Aorta (tissue), 5 donors: Measurements from ENCODE around the gene ZC3H11A. TPM values are rescaled to one million over a fixed set of nuclear protein-coding genes. Genes with fewer than 3 reads are reported as not detected.
"Not testable (repeated sequence)": the region's sequence is repeated elsewhere in the genome, so short reads cannot be mapped to it uniquely, and the experiment has no call there.

Experiments used
- ATAC-seq: fragments of 200-7000 bp; cut with Tn5 transposase; one replicate; pipeline ENCODE4 v1.9.1; 2022; ENCODE audit warnings: moderate library complexity; ENCODE audit not compliant: low FRiP score
- DNase-seq, 2 donors: peaks; one replicate each; pipeline ENCODE4 v3.0.0-alpha.2; 2020
- H3K27ac ChIP-seq, 2 donors: one replicate each; pipeline ENCODE4 v1.5.1; 2013; ENCODE audit warnings: low read length in 2 of 2, mild to moderate bottlenecking in 2 of 2, moderate library complexity in 2 of 2, control low read depth in 1 of 2, inconsistent platforms in 1 of 2, low read depth in 1 of 2
- H3K27me3 ChIP-seq, 2 donors: one replicate each; pipeline ENCODE4 v1.6.1; 2013; ENCODE audit warnings: control low read depth in 1 of 2, low read length in 1 of 2, mild to moderate bottlenecking in 1 of 2, moderate library complexity in 1 of 2; ENCODE audit not compliant: insufficient read depth in 2 of 2, control insufficient read depth in 1 of 2
- H3K36me3 ChIP-seq, 2 donors: one replicate each; pipeline ENCODE4 v1.6.1; 2013; ENCODE audit warnings: control low read depth in 1 of 2, low read length in 1 of 2, mild to moderate bottlenecking in 1 of 2; ENCODE audit not compliant: insufficient read depth in 2 of 2, control insufficient read depth in 1 of 2
- H3K4me1 ChIP-seq, 2 donors: one replicate each; pipeline ENCODE4 v1.6.1; 2013; ENCODE audit warnings: low read length in 2 of 2, control low read depth in 1 of 2, mild to moderate bottlenecking in 1 of 2, moderate library complexity in 1 of 2; ENCODE audit not compliant: insufficient read depth in 2 of 2, control insufficient read depth in 1 of 2
- H3K4me3 ChIP-seq, 2 donors: one replicate each; pipeline ENCODE4 v1.5.1; 2013; ENCODE audit warnings: low read length in 2 of 2, control low read depth in 1 of 2, mild to moderate bottlenecking in 1 of 2
- H3K9me3 ChIP-seq: one replicate; pipeline ENCODE4 v1.6.1; 2013; ENCODE audit warnings: mild to moderate bottlenecking, low read length; ENCODE audit not compliant: control insufficient read depth
- WGBS, 2 donors: extraction: QIAGEN DNeasy Blood & Tissue Kit; methylation state at CpG; one replicate each; pipeline ENCODE4 v1.1.7; 2013; 5-methylcytosine and 5-hydroxymethylcytosine counted together
- intact Hi-C, 2 donors: fragments of 100-400 bp; cut with DNase I; formaldehyde crosslinking; loops; one replicate each; pipeline versions ENCODE4 v1.14.2 to v1.15.0; 2022
- polyA plus RNA-seq, 2 donors: library from polyadenylated mRNA; stranded (reverse); fragments of 200-250 nt; gene quantifications; one replicate each; pipeline ENCODE4 v1.2.3, GENCODE V29; 2013
- total RNA-seq, 2 donors: library from RNA; stranded (reverse); fragmentation: NEBNext Ultra II Directional; extraction: Animal tissue kit (Norgen Biotek cat#: 25700); gene quantifications; one replicate each; pipeline ENCODE4 v1.2.1, GENCODE V29; 2021
- donor health status: healthy with polysubstance abuse.
- donor health status: Bipolar disorder and iron deficiency.
- donor health status: DM: no; HTN: no; CAD: no.
- donor health status: DM: no; HTN: no; CAD: no.
- donor health status: DM: yes; HTN: yes; CAD: no.

The ZC3H11A gene
- total and polyA plus RNA-seq, 4 donors: 31.2 to 86.4 (median 69.1) TPM

DNA sequence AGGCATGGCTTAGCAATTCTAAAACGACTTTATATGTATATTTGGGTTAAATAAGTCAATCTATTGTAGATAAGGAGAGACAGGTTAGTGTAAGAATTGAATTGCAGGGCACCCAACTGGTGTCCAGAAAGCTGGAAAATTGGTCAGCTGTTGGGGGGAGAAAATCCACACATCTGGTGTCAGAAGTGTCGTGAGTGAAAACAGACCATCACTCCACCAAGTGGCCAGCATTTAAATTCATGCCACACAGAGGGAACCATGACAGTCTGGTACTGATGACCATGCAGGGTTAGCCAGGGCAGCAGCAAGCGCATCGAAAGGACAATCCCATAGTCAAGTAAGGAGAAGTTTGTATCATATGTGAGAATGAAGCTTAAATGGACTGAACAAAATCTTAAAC, 18.8 kb upstream of the ZC3H11A start:
- H3K27ac ChIP-seq: no peak overlapping the region
- no peaks in the 10 kb centered on the region for H3K36me3 ChIP-seq
- DNase-seq (no peak), ATAC-seq (no peak)
- no peaks in the 10 kb centered on the region for H3K9me3 ChIP-seq
- WGBS, 2 donors: 54 to 56% methylated on average over 4 of the region's 4 CpGs
- intact Hi-C loops: no loop called here
- no peaks in the 10 kb centered on the region for H3K27me3 ChIP-seq
- no peaks in the 10 kb centered on the region for H3K4me1 ChIP-seq
- H3K4me3 ChIP-seq: no peak overlapping the region

DNA sequence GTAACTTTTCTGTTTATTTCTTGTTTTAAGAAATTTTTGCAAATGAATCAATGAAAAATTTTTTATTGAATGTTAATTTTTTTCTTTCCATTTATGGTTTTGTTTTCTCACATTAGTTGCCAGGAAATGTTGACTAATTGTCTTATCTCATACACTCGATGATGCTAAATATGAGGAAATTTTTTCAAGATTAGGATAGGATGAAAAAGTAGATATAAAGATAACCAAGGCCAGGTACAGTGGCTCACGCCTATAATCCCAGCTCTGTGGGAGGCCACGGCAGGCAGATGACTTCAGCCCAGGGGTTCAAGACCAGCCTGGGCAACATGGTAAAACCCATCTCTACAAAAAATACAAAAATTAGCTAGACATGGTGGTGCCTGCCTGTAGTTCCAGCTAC, 17.8 kb upstream of the ZC3H11A start:
- H3K4me3 ChIP-seq: no peak overlapping the region
- ATAC-seq (no peak), DNase-seq (no peak)
- H3K36me3 ChIP-seq: no peaks in the 10 kb centered on the region
- intact Hi-C loops: no loop called here
- H3K4me1 ChIP-seq: no peaks in the 10 kb centered on the region
- H3K27ac ChIP-seq: no peak overlapping the region
- no peaks in the 10 kb centered on the region for H3K9me3 ChIP-seq
- 58 to 73% methylated on average over 3 of the region's 3 CpGs for WGBS, 2 donors
- H3K27me3 ChIP-seq: no peaks in the 10 kb centered on the region

DNA sequence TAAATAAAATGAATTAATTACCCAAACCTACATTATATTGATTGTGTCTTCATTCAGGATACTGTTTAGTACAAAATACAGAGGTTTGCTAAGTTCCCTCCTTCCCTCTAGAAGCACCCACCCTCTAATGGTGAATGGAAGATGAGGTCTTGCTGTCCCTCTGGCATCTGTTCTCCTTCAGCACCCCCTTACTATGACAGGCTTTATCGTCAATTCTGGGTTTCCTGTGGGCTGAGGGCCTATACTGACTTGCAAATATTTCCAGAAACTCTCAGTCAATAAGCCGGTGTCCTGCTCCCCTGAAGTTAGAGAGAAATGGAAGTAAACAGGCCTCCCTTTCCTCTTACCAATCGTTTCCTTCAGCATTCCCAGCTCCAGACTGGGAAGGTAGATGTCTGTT, 17.3 kb upstream of the ZC3H11A start:
- ATAC-seq (no peak), DNase-seq (no peak)
- H3K9me3 ChIP-seq: no peaks in the 10 kb centered on the region
- H3K4me1 ChIP-seq: no peaks in the 10 kb centered on the region
- H3K4me3 ChIP-seq: no peak overlapping the region
- intact Hi-C loops: no loop called here
- H3K27ac ChIP-seq: no peak overlapping the region
- H3K36me3 ChIP-seq: no peaks in the 10 kb centered on the region
- H3K27me3 ChIP-seq: no peaks in the 10 kb centered on the region
- WGBS, 2 donors: 88 to 90% methylated on average over 3 of the region's 3 CpGs

DNA sequence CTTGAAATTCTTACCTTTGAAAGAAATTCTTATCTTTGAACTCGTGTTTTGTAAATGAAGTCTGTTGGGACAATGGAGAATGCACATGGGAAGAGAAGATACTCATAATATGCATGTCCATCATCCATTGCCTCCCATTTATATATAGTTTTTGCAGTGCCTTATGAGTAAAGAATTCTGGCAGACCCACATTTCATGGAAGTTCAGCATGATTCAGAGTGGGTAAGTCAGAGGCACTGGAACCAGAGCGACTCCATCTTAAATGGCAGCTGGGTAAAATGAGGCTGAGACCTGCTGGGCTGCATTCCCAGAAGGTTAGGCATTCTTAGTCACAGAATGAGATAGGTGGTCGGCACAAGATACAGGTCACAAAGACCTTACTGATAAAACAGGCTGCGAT, 16.6 kb upstream of the ZC3H11A start:
- 90 to 92% methylated on average over 4 of the region's 4 CpGs for WGBS, 2 donors

DNA sequence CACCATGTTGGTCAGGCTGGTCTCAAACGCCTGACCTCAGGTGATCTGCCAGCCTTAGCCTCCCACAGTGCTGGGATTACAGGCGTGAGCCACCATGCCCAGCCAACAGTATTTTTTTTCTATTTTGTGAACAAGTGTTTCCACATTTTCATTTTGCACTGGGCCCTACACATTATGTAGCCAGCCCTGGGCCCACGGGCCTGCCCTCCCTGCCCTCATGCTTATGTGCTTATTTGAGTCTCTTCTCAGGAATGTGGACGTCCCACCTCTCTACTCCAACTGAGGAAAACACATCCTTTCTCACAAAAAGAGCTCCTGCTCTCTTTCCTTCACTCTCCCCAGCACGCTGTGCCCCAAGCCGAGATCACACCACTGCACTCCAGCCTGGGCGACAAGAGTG, 13.5 kb upstream of the ZC3H11A start:
- DNase-seq: no peak
- 87 to 93% methylated on average over 7 of the region's 7 CpGs for WGBS, 2 donors
- no peaks in the 10 kb centered on the region for H3K27me3 ChIP-seq
- H3K4me1 ChIP-seq: no peaks in the 10 kb centered on the region
- intact Hi-C loops: no loop called here
- ATAC-seq: no peak
- H3K4me3 ChIP-seq: no peak overlapping the region
- H3K27ac ChIP-seq: no peak overlapping the region
- no peaks in the 10 kb centered on the region for H3K36me3 ChIP-seq
- no peaks in the 10 kb centered on the region for H3K9me3 ChIP-seq

More for the DNA sequence above, 16.6 kb upstream of the ZC3H11A start:
- Histone ChIP-seq H3K36me3 (no peaks in the 10 kb centered on the region), H3K4me3 (no peak overlapping the region), H3K27ac (no peak overlapping the region), H3K9me3 (no peaks in the 10 kb centered on the region), H3K4me1 (no peaks in the 10 kb centered on the region), H3K27me3 (no peaks in the 10 kb centered on the region)
- DNase-seq (no peak), ATAC-seq (no peak)
- intact Hi-C loops: no loop called here

DNA sequence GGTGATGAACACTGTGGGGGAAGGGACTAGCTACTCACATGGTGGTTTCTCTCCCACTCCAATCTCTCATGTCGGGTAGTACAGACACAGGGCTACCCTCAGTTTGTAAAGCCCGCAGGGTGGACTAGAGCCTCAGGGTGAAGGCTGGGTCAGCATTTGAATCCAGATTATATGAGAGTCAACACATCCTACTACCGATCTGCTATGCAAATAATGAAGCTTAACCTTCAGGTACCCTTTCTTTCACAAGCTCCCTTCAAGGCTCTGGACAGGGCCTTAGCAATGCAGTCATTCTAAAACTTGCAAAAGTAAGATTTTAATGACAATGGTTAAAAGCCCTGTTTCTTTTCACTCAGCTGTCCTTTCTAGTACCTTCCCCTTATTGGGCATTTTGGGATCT, 5.5 kb upstream of the ZC3H11A start:
- 83 to 87% methylated on average over 3 of the region's 3 CpGs for WGBS, 2 donors
- ATAC-seq: no peak
- intact Hi-C loops: no loop called here

DNA sequence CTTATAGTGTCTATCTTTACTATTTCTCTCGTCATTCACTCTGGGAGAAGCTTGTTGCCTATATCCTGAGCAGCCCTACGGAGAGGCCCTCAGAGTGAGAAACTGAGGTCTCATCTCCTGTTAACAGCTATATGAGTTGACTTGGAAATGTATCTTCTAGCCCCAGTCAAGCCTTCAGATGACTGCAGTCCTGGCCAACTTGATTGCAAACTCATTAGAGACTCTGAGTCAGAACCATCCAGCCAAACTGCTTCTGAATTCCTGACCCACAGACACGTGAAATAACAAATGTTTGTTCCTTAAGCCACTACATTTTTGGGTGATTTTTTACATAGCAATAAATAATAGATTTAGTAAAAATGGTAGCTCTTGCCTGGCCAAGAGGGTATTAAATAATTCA, 3.9 kb upstream of the ZC3H11A start:
- no peak for ATAC-seq
- intact Hi-C loops: no loop called here
- Histone ChIP-seq H3K9me3 (no peaks in the 10 kb centered on the region), H3K36me3 (no peaks in the 10 kb centered on the region), H3K27ac (no peak overlapping the region), H3K27me3 (no peaks in the 10 kb centered on the region), H3K4me3 (no peak overlapping the region), H3K4me1 (no peaks in the 10 kb centered on the region)
- DNase-seq: no peak
- 84 to 92% methylated on average over 3 of the region's 3 CpGs for WGBS, 2 donors

More for the DNA sequence above, 5.5 kb upstream of the ZC3H11A start:
- Histone ChIP-seq H3K4me1 (no peaks in the 10 kb centered on the region), H3K27ac (no peak overlapping the region), H3K27me3 (no peaks in the 10 kb centered on the region), H3K36me3 (no peaks in the 10 kb centered on the region), H3K9me3 (no peaks in the 10 kb centered on the region), H3K4me3 (no peak overlapping the region)
- no peak for DNase-seq

DNA sequence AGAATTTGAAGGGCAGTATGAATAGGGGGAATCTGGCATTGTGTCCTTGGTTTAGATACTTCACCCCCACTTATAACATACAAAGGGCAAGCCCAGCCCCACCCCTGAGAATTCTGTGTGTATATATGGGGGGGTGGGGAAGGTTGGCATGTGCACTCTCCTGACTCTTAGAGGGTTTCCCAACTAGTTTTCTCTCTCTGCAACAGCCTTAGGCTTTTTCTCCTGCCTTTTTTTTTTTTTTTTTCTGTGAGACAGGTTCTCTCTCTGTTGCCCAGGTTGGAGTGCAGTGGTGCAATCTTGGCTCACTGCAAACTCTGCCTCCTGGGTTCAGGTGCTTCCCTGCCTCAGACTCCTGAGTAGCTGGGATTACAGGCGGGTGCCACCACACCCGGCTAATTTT, 2.9 kb upstream of the ZC3H11A start:
- H3K36me3 ChIP-seq: no peaks in the 10 kb centered on the region
- H3K9me3 ChIP-seq: no peaks in the 10 kb centered on the region
- DNase-seq: no peak
- H3K4me1 ChIP-seq: no peaks in the 10 kb centered on the region
- H3K27ac ChIP-seq: no peak overlapping the region
- H3K4me3 ChIP-seq: no peak overlapping the region
- WGBS, 2 donors: 91 to 96% methylated on average over 2 of the region's 2 CpGs
- ATAC-seq: no peak
- no peaks in the 10 kb centered on the region for H3K27me3 ChIP-seq
- intact Hi-C loops: no loop called here

DNA sequence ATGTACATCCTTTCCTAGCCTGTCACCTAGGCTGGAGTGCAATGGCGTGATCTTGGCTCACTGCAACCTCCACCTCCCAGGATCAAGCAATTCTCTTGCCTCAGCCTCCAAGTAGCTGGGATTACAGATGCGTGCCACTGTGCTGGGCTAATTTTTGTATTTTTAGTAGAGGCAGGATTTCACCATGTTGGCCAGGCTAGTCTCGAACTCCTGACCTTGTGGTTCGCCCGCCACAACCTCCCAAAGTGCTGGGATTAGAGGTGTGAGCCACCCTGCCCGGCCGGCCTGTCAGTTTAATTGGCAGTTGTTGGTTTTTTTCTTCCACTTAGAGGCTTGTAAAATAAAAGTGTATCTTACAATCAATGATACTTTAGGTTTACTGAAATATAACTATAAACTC, 1.9 kb upstream of the ZC3H11A start:
- intact Hi-C loops: not testable (repeated sequence)
- 96 to 98% methylated on average over 7 of the region's 7 CpGs for WGBS, 2 donors

More for the DNA sequence above, 1.9 kb upstream of the ZC3H11A start:
- not testable (repeated sequence) for H3K27ac ChIP-seq, H3K4me1 ChIP-seq, DNase-seq, ATAC-seq, H3K9me3 ChIP-seq, H3K27me3 ChIP-seq, H3K4me3 ChIP-seq, H3K36me3 ChIP-seq
